GM12864 (cell line): ENCODE results near the gene PLSCR2.
"Not testable (repeated sequence)": the region's sequence is repeated elsewhere in the genome, so short reads cannot be mapped to it uniquely, and the experiment has no call there.

Experiments used
- DNase-seq: peaks from one replicate; pipeline ENCODE4 v3.0.0-alpha.2; 2011; ENCODE audit warnings: low read depth
- H3K4me3 ChIP-seq: 2 replicates; pipeline ENCODE4 v1.5.1; 2011; ENCODE audit warnings: mild to moderate bottlenecking, low read depth, low read length, control low read depth
- CTCF ChIP-seq: IDR thresholded peaks from 2 replicates; pipeline ENCODE4 v1.5.1; 2011; ENCODE audit warnings: low read depth, mild to moderate bottlenecking, moderate library complexity, low read length, control low read depth, inconsistent platforms; ENCODE audit errors: missing control alignments

PLSCR2 gene

GRCh38 chr3:146421819-146422759 lies 47.3 kb downstream of the PLSCR2 start:
- no peak for DNase-seq
- no peak for TF ChIP-seq CTCF
- H3K4me3 ChIP-seq: no peak overlapping the region

GRCh38 chr3:146416366-146416765 lies 53.0 kb downstream of the PLSCR2 start:
- H3K4me3 ChIP-seq: no peak overlapping the region
- DNase-seq: no peak
- no peak for TF ChIP-seq CTCF

GRCh38 chr3:146414010-146414409 lies 55.4 kb downstream of the PLSCR2 start:
- no peak for TF ChIP-seq CTCF
- no peak for DNase-seq
- no peak overlapping the region for H3K4me3 ChIP-seq

- not testable (repeated sequence) for DNase-seq, H3K4me3 ChIP-seq
Measured at GRCh38 chr3:146412711-146413110, 56.6 kb downstream of the PLSCR2 start.

- no peak for TF ChIP-seq CTCF
- H3K4me3 ChIP-seq: no peak overlapping the region
- no peak for DNase-seq
Measured at GRCh38 chr3:146407956-146408355, 61.4 kb downstream of the PLSCR2 start.

GRCh38 chr3:146404436-146404835 lies 64.9 kb downstream of the PLSCR2 start:
- no peak for TF ChIP-seq CTCF
- H3K4me3 ChIP-seq: no peak overlapping the region
- no peak for DNase-seq

GRCh38 chr3:146403792-146404191 lies 65.6 kb downstream of the PLSCR2 start:
- no peak for DNase-seq
- H3K4me3 ChIP-seq: no peak overlapping the region
- TF ChIP-seq CTCF: no peak
